ENCODE data around the gene WDPCP. TPM values are rescaled to one million over a fixed set of nuclear protein-coding genes. Genes with fewer than 3 reads are reported as not detected.

The WDPCP gene
- total and polyA plus RNA-seq, 2 of the 8 experiments (the other 6 are each of a cell fraction or from before 2014, with no cell fraction given): 9.3 to 25.8 TPM

GRCh38 chr2:63514237-63514716 lies 74.0 kb downstream of the WDPCP start:
- Histone ChIP-seq H3K18ac (ENCODE audit: extremely low read depth, low read length) (no peak overlapping the region), H3K27me3 (replicated peaks in 1 of 4; ENCODE audit: control insufficient read depth in 3 of 4, extremely low read depth in 1 of 4, insufficient read depth in 3 of 4, low read length in 3 of 4) (peaks cover 0 to 1% (median 0%) of the 10 kb centered on the region in 4 experiments; a peak in 1 of 7 replicates), H3K79me1 (ENCODE audit: low read depth, low read length) (no peaks in the 10 kb centered on the region; the same call in 1 of the 2 replicates), H2BK120ac (replicated peaks; ENCODE audit: low read depth, low read length) (no peak overlapping the region), H2AFZ (ENCODE audit: low read length) (no peak overlapping the region), H3K36me3 (ENCODE audit: control insufficient read depth in 2 of 4, insufficient read depth in 4 of 4, low read length in 3 of 4) (no peaks in the 10 kb centered on the region), H2BK15ac (ENCODE audit: low read length) (no peak overlapping the region), H4K8ac (ENCODE audit: extremely low read depth, insufficient read depth, low read length) (no peak overlapping the region), H3K4me3 (ENCODE audit: extremely low read depth in 1 of 4, insufficient read depth in 2 of 4, low read depth in 3 of 4, low read length in 4 of 4) (no peak overlapping the region), H3K9ac (replicated peaks in 1 of 4; ENCODE audit: extremely low read depth in 1 of 4, low read depth in 3 of 4, low read length in 3 of 4) (no peak overlapping the region), H4K91ac (replicated peaks; ENCODE audit: insufficient read length, low read length) (no peak overlapping the region), H3K14ac (ENCODE audit: insufficient read length) (no peak overlapping the region), H2BK5ac (ENCODE audit: low read depth, low read length) (no peak overlapping the region), H3K23ac (ENCODE audit: insufficient read length) (no peak overlapping the region), H4K5ac (ENCODE audit: insufficient read length, low read depth, low read length) (no peak overlapping the region), H3K56ac (replicated peaks; ENCODE audit: insufficient read length, low read depth, low read length) (no peak overlapping the region), H3K4me1 (replicated peaks in 1 of 4; ENCODE audit: control insufficient read depth in 3 of 4, insufficient read depth in 4 of 4, low read length in 3 of 4) (no peaks in the 10 kb centered on the region), H3K4me2 (ENCODE audit: insufficient read depth in 1 of 2, low read depth in 2 of 2, low read length in 2 of 2) (no peak overlapping the region), H2BK12ac (ENCODE audit: low read depth, low read length) (no peak overlapping the region), H3K79me2 (ENCODE audit: control insufficient read depth in 1 of 2, insufficient read depth in 2 of 2, low read length in 2 of 2) (peaks cover 0 to 39% of the 10 kb centered on the region in 2 experiments; a peak in 2 of 4 replicates), H3K23me2 (ENCODE audit: low read depth, low read length) (no peaks in the 10 kb centered on the region), H2AK5ac (ENCODE audit: low read depth, low read length) (no peak overlapping the region), H3K9me3 (ENCODE audit: insufficient read depth in 2 of 2, low read depth in 1 of 2, low read length in 1 of 2) (no peaks in the 10 kb centered on the region), H2BK20ac (ENCODE audit: low read length) (no peak overlapping the region), H3K27ac (ENCODE audit: low read depth, low read length) (no peak overlapping the region), H3K4ac (replicated peaks; ENCODE audit: insufficient read length, low read depth, low read length) (no peak overlapping the region), H4K20me1 (replicated peaks in 1 of 2; ENCODE audit: control insufficient read depth in 1 of 2, insufficient read depth in 2 of 2, low read length in 2 of 2) (peaks cover 0 to 1% of the 10 kb centered on the region in 2 experiments)
- 89% methylated on average over 2 of the region's 2 CpGs; no CpG with 5 or more reads in 1 of the 2 experiments for WGBS, 2 experiments (ENCODE audit: extremely low coverage in 1 of 2, insufficient coverage in 1 of 2, insufficient read length in 1 of 2, insufficient replicate concordance in 2 of 2, low coverage in 1 of 2, low lambda C conversion rate in 2 of 2, missing lambda C conversion rate in 1 of 2)
- ChIA-PET POLR2A (ENCODE audit: partially characterized antibody) (interaction anchor here (0.9 kb wide), 1 partner anchor 16 kb away, joined by 3 read pairs; no protein-coding TSS in a partner anchor), CTCF (ENCODE audit: partially characterized antibody) (interaction anchor here (1.2 kb wide), 1 partner anchor 25 kb away, joined by 4 read pairs; no protein-coding TSS in a partner anchor)
- DNase-seq (ENCODE audit: low read depth in 1 of 2, low spot score in 2 of 2) (no peak), FAIRE-seq (no peak)
- TF ChIP-seq SIX5 (IDR thresholded peaks at IDR 0.05; ENCODE audit: low read depth, low read length): no peak
- TF ChIP-seq E2F6 (IDR thresholded peaks at IDR 0.05): no peak
- TF ChIP-seq TCF12 (IDR thresholded peaks at IDR 0.05; ENCODE audit: low read depth, low read length): no peak
- TF ChIP-seq BCL11A (IDR thresholded peaks at IDR 0.05; ENCODE audit: low read depth in 2 of 2, low read length in 2 of 2): no peak
- TF ChIP-seq SIN3A (conservative IDR thresholded peaks at IDR 0.05 in 1 of 2, IDR thresholded peaks at IDR 0.05 in 1 of 2; ENCODE audit: low read depth in 1 of 2, low read length in 2 of 2): no peak
- no peak for TF ChIP-seq KDM4A (IDR thresholded peaks at IDR 0.05; ENCODE audit: low read depth, low read length, severe bottlenecking)
- no peak for TF ChIP-seq POLR2AphosphoS5 (IDR thresholded peaks at IDR 0.05; ENCODE audit: low read depth, low read length)
